NCI-H2171 treated with DMSO at 0.1 percent for 48 hours (cell line): ENCODE measurements around the gene TBC1D1.
"Not testable (repeated sequence)": the region's sequence is repeated elsewhere in the genome, so short reads cannot be mapped to it uniquely, and the experiment has no call there.

ENCODE experiments used
- DNase-seq: peaks from one replicate; lab custom pipeline; 2025; lab: John Stamatoyannopoulos, UW

TBC1D1 gene

GRCh38 chr4:38015886-38016515 lies 125.1 kb downstream of the TBC1D1 start:
- DNase-seq = no peak

GRCh38 chr4:38016698-38017097 lies 125.8 kb downstream of the TBC1D1 start:
- no peak for DNase-seq

GRCh38 chr4:38017609-38018008 lies 126.7 kb downstream of the TBC1D1 start:
- no peak for DNase-seq

- no peak for DNase-seq
Measured at GRCh38 chr4:38020386-38020785, 129.5 kb downstream of the TBC1D1 start.

- not testable (repeated sequence) for DNase-seq
Measured at GRCh38 chr4:38020961-38021360, 130.1 kb downstream of the TBC1D1 start.

- DNase-seq = no peak
Measured at GRCh38 chr4:38021751-38022150, 130.9 kb downstream of the TBC1D1 start.

GRCh38 chr4:38023347-38024205 lies 132.7 kb downstream of the TBC1D1 start:
- no peak for DNase-seq

GRCh38 chr4:38024206-38024509 lies 133.3 kb downstream of the TBC1D1 start:
- no peak for DNase-seq

- DNase-seq = no peak
Measured at GRCh38 chr4:38025665-38026064, 134.8 kb downstream of the TBC1D1 start.

- DNase-seq = no peak
Measured at GRCh38 chr4:38026158-38026740, 135.4 kb downstream of the TBC1D1 start.

GRCh38 chr4:38030023-38030422 lies 139.1 kb downstream of the TBC1D1 start:
- no peak for DNase-seq

GRCh38 chr4:38034986-38035882 lies 144.3 kb downstream of the TBC1D1 start:
- DNase-seq = peak; percentile 15

GRCh38 chr4:38036548-38036947 lies 145.7 kb downstream of the TBC1D1 start:
- DNase-seq = no peak

- no peak for DNase-seq
Measured at GRCh38 chr4:38037612-38038011, 146.7 kb downstream of the TBC1D1 start.

GRCh38 chr4:38040619-38041018 lies 149.7 kb downstream of the TBC1D1 start:
- DNase-seq = no peak

GRCh38 chr4:38044060-38044459 lies 153.2 kb downstream of the TBC1D1 start:
- DNase-seq = no peak

- DNase-seq = no peak
Measured at GRCh38 chr4:38045289-38045988, 154.6 kb downstream of the TBC1D1 start.

- DNase-seq = peak; percentile 19
Measured at GRCh38 chr4:38046727-38047489, 156.0 kb downstream of the TBC1D1 start.

- DNase-seq = no peak
Measured at GRCh38 chr4:38049545-38050170, 158.8 kb downstream of the TBC1D1 start.
